GM21528 (cell line): Measurements from ENCODE around the gene FOXN3.

Source experiments
- ATAC-seq: cut with Tn5 transposase; IDR thresholded peaks from one replicate; pipeline ENCODE4 v1.9.1; 2021; ENCODE audit warnings: mild to moderate bottlenecking, moderate library complexity; ENCODE audit not compliant: unreplicated experiment, low FRiP score

FOXN3 gene

DNA sequence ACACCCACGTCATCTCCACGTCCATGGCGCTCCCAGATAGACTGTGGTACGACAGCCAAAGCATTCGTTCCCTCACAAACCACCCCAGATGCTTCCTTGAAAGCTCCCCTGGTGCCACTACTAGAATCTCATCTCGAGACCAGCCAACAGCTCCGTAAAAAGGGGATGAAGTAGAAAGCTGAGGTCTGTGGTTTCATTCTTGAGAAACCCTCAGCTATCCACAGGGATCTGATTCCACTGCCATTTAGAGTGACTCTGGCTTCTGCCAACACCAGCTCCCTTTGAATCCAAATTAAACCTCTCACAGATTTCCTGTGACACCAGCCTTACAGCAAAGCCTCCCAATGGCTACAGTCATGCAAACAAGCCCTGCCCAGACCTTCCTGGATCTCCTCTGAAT is 18.5 kb upstream of the FOXN3 start:
- no peak for ATAC-seq

DNA sequence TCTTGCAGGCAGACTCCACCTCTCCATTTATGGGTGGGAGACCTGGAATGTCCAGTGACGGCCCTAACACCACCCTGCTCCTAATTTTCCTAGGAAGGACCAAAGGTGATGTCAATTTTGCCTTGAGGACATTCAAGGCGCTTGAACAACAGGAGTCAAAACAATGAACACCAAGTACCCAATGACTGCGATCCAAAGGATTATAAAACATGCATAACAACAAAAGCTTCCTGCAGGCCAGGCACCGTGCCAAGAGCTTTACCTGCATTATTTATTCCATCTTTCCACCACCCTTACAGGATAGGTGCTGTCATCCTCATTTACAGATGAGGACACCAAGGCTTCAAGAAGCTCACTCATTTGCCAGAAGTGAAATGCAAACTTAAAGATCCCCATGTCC is 15.2 kb upstream of the FOXN3 start:
- ATAC-seq = no peak

DNA sequence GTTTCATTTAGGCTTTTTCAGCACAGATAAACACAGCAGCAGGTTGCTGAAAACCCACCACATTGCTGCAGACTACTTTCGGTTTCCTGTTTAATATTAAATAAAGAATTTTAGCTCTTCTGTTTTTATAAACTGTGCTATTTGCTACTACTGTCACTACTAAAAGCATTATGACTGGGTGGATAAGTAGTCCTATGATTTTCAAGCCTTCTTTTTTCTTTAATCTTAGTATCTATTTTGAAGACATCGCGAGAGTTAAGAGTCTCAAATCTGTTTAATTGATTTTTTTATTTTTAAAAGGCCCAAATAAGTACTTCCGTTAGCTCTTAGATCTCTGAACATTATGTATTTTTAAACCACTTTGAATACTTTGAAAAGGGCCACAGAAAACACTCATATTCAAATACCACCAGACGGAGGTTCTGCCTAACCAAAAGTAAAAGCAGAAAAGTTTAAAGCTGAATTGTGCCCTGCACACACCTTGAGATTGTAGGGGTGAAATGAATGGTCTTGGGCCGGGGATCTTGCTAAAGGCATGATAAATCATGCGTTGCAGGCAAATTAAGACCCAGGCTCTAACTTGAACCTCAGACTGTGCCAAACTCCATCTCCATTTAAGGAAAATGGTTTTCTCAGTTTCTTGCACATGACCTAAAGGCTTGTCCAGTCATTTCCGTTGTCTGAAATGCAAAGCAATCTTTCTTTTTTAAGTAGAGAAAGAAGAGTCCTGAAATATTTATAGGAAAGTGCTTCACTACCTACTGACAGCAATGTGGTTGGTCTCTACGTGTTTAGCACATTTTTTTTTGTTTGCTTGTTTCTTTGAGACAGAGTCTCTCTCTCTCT is 13.6 kb upstream of the FOXN3 start:
- peak; percentile 96 for ATAC-seq

DNA sequence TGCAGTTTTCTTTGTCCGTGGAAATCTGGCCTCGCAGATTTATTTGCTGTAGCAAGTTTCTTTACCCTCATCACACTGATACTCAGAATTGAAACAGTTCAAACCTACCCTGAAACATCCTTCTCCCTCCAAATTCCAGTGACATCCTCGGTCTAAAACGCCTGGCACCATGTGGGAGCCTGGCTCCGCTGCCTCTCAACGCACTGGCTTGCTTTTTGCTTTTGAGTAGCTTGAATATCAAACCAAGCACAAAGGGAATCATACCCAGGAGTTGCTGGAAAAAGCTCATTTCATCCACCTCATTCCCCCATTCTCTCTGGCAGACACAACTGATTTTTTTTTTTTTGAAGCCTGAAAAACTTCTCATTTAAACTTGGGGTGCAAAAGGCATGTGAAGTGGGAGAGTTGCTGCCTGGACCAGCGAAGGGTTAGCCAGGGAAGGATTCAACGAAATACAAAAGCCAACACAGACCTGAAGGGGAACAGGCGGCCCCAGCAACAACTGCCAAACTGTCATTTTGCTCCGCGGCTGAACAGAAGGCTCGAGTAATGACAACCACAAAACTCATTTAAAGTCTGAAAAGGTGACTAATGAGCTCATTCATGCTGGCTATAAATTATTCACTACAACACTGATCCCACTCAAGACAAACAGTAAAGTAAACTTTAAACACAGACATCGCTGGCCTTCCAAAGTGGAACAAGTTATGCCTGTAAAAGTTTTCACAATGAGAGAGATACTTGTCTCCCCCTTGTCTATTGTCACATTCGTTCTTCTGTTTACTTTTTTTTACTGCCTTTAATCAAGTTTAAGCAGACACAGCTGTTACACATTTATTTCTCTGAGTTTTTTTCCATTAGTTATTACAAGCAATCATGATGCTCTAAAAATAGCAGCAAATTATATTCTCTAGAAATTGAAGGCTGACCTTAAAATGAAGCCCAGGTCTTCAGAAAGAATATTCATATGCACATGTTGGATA is 12.5 kb upstream of the FOXN3 start:
- ATAC-seq = no peak

DNA sequence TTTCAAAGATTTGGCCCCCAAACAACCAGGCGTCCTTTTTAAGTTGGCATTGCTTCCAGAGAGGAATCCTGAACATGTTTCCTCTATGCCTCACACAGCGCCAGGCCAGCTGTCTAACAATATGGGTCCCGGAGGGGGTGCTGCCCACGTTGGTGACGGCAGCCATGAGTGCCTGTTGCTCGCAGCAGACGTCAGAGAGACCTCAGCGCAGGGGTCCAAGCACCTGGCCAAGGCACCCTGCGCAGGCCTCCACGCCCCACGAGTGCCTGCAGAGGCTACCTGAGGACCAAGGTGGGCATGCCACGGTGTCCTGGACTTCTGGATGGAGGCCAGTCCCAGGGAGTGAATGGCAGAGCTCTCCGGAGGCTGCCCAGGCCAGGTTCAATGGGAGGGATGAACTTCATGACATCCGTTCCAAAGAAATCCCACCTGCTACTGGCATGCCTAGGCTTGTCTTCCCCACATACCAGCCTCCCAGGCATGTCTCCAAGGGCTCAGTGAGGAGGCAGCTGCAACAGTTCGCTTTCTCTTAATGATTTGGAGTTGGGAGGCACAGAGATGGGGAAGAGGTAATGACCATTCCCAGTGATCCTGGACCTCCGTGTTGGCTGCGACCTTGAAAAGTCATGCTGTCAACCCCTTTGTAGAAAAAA is 11.6 kb upstream of the FOXN3 start:
- ATAC-seq = no peak

DNA sequence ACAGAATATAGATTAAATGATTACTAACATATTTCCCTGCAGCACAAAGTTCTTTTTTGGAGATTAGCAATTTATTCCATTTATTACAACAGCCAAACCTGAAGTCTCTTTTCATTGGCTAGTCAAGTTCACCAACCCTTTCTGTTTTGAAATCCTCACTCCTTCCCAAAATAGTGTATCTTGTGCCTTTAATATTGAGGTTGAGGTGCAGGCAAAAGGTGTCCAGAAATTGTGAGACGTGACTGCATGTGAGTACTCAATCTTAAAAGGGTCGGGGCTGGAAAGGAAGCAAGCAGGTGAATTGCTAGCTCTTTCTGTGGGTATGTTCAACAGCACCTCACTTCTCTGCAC is 11.1 kb upstream of the FOXN3 start:
- ATAC-seq = no peak

DNA sequence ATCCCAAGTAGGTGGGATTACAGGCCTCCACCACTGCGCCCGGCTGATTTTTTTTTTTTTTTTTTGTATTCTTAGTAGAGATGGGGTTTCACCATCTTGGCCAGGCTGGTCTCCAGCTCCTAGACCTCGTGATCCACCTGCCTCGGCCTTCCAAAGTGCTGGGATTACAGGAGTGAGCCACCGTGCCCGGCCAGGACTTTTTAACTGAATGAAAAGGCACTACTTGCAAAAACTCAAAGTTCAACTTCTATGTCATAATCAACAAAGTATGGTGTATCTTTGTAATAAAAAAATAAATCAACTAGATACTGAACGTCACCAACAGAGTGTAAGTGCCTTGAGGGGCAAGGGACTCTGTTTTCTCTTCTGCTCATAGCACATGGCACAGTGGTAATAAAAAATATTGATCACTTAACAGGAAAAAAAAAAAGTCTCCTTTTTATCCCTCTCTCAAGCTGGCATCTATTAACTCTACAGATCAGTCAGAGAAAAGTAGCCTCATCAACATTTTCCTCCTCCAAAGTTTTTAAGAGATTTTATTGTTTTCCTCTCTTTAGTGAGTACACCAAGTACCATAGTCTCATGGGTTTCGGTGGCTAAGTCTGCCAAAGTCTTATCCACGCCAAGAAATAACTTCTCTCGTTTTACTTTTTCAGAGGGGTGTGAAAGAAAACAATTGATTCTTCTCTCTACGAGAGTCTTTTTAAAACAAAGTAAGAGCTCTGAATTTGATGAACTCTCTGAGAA is 10.6 kb upstream of the FOXN3 start:
- no peak for ATAC-seq

DNA sequence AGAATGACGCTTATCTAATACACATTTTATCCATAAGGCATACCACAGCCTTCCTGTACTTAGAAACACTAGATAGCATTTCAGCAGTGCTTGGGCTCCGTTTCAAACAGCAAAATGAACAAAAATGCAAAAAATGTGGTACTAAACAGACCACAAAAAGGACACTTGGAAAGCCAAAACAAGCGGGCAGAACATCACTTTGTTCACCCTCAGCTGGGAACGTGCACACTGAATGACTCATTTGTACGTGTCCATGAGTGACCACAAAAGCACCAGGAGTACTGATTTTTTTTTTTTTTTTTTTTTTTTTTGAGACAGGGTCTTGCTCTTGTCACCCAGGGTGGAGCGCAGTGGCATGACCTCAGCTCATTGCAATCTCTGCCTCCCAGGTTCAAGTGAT is 8.9 kb upstream of the FOXN3 start:
- no peak for ATAC-seq

DNA sequence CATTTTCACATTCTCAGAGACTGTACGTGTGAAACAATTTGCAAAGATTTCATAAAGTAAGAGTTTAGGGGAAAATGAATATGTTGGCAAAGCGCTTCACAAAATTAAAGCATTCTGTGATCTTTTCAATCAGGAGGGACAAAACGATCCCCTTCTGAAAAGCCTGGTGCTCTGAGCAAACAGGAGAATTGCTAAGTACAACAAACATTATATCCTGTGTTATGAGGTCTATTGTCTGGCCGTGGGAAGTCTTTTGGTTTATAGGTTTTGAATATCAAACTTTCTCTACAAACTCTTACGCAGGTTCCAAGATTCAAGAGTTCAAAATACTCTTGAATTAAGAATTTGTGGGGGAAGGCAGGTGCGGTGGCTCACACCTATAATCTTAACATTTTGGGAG is 7.2 kb upstream of the FOXN3 start:
- no peak for ATAC-seq

DNA sequence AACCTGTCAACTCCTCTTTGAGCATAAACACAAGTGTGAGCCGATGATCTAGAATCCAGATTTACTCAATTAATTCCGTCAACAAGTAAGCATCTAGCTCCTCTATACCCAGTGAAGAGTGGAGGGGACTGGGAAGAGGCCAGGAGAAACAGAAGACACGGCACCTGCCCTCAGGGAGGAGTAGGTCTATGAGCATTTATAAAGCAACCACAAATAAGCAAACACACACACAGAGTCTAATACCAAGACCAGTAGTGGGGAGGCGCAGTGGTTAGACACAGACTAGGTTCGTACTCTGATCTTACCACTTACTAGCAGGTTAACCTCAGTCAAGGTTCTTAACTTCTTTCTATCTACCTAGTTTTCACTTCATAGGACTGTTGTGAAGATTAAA is 5.9 kb upstream of the FOXN3 start:
- no peak for ATAC-seq

DNA sequence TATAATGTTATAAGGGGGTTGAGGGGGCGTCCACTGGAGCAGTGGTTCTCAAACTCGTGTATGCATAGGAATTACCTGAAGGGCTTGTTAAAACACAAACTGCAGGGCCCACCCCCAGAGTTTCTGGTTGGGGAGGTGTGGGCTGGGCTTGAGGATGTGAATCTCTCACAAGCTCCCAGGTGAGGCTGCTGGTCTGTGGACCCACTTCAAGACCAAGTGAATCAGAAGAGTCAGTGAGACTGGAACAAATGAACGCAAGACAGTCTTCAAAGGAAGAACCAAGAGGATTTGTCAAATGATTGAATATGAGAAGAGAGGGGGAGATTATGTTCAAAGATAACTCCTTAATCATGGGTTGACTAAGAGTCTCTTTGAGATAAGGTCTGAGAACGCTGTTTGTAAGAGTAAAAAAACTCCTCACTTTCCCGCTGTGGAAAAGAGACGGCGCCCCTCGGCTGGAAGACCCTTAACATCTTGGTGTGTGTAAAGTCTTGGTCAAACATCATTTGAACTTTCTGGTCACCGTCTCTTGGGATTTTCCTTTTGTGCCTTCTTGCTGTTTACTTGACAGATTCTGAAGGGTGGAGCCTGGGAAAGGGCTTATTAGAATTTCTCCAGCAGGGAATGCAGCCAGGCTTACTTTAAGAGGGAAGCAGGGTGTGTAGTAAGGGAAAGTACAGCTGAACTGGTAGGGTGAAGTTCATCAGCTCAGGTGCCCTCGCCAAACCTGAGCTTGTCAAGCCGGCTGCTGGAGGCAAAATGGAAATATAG is 5.3 kb upstream of the FOXN3 start:
- ATAC-seq = no peak

DNA sequence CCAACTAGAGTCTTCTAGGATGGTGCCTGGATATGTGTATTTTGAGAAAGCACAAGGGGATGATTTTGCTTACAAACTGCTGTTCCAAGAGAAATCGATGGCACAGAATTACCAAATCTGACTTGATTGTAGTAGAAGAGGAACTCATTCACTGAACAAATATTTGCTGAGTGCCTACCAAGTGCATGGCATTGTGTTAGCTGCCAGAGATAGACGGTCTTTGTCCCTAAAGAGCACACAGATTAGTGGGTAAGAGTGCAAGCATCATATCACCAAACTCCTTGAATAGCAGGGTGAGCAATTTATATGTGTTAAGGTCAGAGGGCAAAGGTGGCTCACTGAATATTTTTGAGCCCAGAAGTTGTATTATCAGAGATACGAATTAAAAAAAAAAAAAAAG is 3.5 kb upstream of the FOXN3 start:
- ATAC-seq = no peak

DNA sequence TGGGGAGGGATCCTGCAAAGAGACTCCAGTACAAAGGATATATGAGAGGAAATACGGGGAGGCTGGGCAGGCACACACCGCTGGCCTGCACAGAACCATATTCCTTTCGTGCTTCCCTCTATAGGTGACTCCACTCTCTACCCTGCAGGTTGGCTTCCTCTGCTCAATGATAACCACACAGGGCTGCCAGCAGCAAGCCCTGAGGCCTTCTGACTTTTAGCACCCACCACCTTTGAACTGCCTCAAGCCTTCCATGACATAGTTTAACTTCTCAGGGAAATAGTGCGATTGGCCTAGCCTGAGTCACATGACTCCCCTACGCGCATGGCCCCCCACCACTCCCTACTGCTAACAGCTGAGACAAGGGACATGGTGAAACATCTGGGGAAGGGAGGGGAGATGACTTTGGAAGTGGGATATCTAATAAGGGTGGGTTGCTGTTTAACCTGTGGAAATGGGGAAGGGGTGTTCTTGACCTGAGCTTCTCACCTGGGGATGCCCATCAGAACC is 3.0 kb upstream of the FOXN3 start:
- ATAC-seq = no peak

DNA sequence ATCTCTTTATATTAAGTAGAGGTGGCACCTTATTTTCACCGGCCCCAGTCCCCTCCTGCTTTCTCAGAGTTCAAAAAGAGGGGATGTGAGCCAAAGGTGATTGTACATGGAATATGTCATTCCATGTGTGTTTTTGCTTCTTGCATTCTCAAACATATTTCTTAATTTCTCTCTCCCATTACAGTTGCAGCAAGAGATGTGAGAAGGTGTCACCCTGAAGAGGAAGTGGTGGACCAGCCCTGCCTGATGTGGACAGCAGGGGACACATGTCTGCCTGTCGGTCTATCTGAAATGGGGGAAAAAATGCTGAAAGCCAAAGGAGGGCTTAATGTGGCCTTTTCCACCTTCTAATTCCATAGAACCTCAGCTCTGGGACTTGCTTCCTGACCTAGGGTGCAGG is 1.9 kb upstream of the FOXN3 start:
- ATAC-seq = no peak

DNA sequence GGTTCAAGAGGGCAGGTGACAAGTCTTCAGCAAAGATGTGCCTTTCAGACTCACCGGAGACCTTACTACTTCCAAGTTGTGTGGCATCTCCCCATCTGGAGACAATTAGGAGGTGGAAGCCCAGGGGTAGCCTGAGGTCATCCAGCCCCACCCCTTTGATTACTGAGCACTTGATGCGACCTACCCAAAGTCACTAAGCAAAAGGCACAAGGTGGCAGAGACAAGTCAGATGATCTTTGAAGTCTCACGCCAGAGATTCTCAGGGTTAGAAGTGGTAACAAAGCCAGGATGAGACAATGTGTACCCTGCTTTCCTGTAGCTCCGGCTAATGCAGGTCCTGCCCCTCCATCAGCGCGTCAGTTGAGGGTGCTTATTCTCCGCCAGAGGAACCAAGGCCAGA is 1.4 kb upstream of the FOXN3 start:
- no peak for ATAC-seq

DNA sequence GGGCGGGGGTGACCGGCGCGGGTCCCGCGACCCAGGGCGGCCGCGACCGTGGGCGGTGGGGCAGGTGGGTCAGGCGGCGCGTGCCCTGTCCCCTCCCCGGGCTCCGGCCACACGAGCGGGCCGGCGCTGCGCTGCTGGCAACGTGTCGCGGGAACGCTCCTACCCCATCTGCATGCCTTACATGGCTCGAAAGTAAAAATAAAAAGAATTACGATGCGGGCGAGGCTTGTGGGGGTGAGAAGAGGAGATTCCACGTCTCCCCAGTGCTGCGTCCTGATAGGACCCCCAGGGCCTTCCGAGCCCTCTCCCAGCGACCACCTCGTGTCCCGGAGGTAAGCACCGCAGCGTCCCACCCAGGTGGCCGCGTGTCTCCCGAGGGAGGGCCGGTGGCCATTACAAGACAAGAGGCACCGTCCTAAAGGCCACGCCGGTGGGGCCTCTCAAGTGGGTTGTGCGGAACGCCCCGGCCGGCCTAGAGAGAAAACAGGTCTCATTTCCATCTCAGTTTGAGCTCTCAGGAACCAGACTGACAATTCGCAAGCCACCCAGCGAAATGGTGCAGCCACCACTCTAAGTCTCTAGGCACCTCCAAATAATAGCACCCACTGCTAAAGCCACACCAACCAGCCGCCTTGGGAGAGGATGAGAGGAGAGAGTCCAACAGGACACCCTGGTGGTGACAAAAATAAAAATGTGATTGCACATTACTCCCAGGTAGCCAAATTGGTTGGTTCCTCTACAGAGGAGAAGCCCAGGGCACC is 612 bp upstream of the FOXN3 start:
- peak; percentile 50 for ATAC-seq

DNA sequence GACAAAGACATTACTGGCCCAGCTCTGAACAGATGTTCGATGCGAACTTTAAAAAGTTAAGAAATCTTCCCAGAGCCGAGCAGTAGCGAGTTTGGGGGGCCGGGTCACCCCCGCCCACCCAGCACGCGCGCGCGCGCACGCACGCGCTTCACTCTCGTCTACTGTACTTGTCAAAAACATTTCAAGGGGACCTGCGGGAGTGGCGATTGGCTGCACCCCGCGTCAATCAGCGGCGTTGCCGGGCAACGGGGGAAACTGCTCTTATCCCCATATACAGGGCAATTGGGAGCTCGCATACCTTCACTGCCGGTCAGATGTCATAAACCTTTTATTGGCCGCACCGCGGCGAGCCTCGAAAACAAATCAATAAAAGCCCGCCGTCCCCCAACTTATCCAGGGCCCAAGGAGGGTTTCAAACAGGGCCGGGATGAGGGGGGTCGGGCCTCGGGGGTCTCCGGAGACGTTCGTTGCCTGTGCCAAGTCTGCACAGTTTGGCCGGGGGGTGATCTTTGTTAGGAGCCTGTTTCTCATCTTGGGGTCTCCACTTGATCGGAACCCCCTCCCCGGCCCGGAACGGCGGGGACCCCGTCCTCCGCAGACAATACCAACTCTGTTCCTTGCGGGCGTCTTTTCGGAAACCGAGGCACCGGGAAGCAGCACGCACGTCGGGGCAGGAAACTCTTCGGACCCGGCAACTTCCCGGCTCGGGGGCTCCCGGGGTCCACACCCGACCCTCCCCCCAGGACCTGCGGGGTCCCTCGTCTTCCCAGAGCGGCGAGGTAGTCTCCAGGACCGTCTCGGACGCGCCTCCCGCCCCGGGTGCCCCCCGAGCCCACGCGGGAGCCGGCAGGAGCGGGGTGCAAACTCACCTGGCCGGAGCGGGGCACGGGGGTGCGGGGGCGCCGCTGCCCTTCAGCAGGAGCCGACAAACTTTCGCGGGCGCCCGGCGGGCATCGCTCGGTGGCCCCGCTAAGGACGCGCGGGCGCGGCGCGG is 734 bp downstream of the FOXN3 start:
- ATAC-seq = peak; percentile 83

DNA sequence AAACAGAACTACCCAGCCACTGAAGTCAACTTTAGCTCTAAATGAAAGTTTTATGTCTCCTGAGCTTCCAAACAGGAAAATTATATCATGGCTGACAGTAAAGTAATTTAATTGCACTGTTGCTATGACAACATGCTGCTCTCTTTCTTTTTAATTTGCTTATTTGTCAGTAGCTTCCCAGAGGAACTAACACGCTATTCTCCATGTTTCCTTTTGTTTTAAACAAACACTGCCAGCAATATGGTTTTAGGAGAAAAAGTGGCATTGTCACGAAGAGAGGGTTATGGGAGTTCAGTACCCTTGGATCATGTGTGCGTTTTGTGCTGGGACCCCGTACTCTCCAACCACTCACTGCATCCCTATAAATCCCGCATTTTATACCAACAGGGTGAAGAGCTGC is 1.9 kb downstream of the FOXN3 start:
- no peak for ATAC-seq
